Glomerular visceral epithelial cell (primary cell): ENCODE data around the gene SENP1.

ENCODE experiments used
- DNase-seq: peaks from one replicate; pipeline ENCODE4 v3.0.0-alpha.2; 2016; ENCODE audit errors: extremely low spot score

Gene SENP1

GRCh38 chr12:48000878-48001504 lies 104.9 kb downstream of the SENP1 start:
- peak; percentile 25 for DNase-seq

GRCh38 chr12:47999816-48000215 lies 106.1 kb downstream of the SENP1 start:
- DNase-seq, result no peak

- DNase-seq, result no peak
These were observed 108.6 kb downstream of the SENP1 start for GRCh38 chr12:47997321-47997720.

GRCh38 chr12:47995981-47996401 lies 109.9 kb downstream of the SENP1 start:
- no peak for DNase-seq

- no peak for DNase-seq
These were observed 112.4 kb downstream of the SENP1 start for GRCh38 chr12:47993491-47993890.
